IPS-NIHi7 (cell line): ENCODE measurements around the gene FKBP1A.
"Not testable (repeated sequence)": the region's sequence is repeated elsewhere in the genome, so short reads cannot be mapped to it uniquely, and the experiment has no call there.

Experiments
- DNase-seq: peaks from one replicate; pipeline ENCODE4 v3.0.0; 2012; ENCODE audit warnings: mixed read lengths; ENCODE audit errors: extremely low spot score

Gene FKBP1A

DNA sequence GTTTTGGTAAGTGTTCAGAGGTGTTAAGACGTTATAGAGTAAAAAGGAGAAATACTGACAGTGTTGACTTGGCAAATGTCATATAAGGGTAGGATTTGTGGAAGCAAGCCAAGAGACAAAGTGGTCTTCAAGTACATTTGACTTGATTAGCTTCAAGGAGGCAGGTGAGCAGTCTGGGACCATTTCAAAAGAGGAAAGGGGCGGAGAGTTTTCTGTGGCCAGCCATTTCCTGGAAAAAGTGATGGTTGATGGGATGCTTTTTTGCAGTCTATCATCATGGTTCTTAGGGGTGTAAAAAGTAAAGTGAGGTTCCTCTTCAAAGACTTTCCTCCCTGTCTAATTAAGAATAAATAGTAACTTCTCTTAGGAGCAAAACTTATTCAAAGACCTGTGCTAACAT is 28.7 kb downstream of the FKBP1A start:
- DNase-seq, result no peak

- DNase-seq, result no peak
These were observed 29.3 kb downstream of the FKBP1A start for GRCh38 chr20:1363522-1363921.

DNA sequence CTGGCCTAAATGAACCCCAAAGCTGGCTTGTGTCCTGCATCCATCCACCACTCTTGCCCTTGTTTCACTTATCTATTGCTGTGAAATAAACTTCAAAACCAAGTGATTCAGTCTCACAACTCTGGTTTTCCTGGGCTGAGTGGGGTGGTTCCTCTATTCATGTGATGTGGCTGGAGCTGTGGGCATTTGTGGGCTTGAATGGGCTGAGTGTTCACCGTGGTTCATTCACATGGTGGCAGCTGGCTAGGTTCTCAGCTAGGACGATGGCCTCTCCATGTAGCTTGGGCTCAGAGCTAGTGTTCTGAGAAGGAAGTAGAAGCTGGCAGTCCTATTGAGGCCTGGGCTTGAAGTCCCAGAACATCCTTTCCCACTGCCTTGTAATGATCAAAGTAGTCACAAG is 30.4 kb downstream of the FKBP1A start:
- DNase-seq, result no peak

DNA sequence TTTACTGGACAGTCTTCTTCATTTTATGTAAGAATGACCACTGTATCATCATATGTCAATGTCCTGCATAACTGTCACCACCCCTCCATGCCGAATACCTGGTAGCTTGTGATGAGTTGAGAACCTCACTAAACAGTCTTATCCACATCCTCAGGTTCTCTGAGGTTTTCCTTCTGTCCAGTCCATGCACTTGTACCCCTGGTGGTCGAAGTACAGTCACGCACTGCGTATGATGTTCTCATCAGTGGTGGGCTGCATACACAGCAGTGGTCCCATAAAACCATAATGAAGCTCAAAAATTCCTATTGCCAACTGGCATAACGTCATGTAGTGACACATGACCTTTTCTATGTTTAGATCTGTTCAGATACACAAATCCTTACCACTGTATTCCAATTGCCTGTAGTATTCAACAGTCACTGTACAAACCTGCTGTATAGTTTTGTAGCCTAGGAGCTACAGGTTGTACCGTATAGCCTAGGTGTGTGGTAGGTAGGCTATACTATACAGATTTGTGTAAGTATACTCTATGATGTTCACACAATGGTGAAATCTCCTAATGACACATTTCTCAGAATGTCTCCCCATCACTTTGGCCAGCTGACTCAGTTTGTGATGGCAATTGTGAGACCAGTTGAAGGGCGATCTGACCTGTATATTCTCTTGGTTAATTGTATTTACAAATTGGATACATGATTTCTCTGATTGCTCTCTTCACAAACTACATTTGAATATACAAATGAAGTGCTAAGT is 32.6 kb downstream of the FKBP1A start:
- no peak for DNase-seq

- no peak for DNase-seq
These were observed 34.8 kb downstream of the FKBP1A start for GRCh38 chr20:1357921-1358671.

GRCh38 chr20:1353956-1354355 is 38.9 kb downstream of the FKBP1A start:
- no peak for DNase-seq

- DNase-seq, result no peak
These were observed 46.4 kb downstream of the FKBP1A start for GRCh38 chr20:1346315-1346969.

DNA sequence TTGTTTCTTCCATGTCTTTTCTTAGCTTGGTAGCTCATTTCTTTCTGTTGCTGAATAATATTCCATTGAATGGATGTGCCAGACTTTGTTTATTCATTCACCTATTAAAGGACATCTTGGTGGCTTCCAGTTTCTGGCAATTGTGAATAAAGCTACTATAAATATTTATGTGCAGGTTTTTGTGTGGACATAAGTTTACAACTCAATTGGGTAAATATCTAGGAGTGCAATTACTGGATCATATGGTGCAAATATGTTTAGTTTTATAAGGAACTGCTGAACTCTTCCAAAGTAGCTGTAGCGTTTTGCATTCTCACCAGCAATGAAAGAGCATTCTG is 47.1 kb downstream of the FKBP1A start:
- DNase-seq, result no peak

DNA sequence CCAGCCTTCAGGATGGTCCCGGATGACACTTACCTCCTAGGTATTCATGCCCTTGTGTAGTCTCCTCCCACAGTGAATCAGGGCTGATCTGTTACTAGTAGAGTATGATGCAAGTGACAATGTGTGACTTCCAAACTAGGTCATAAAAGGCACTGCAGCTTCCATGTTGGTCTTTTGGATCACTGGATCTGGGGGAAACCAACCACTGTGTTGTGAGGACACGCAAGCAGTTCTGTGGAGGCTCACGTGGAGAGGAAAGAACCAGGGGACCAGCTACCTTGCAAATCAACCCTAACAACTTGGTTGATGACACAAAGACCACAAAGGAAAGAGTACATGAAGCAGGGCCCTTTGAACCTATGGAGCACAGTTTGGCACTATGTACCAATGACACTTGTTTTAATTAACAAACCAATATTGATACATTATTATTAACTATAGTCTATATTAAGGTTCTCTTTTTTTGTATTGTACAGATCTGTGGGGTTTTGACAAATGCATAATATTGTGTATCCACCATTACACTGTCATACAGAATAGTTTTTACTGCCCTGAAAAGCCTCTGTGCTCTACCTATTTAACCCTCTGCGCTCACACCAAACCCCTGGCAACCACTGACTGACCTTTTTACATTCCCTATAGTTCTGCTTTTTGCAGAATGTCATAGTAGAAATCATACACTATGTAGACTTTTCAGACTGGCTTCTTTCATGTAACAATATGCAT is 47.7 kb downstream of the FKBP1A start:
- no peak for DNase-seq

- not testable (repeated sequence) for DNase-seq
These were observed 49.3 kb downstream of the FKBP1A start for GRCh38 chr20:1343446-1344124.

DNA sequence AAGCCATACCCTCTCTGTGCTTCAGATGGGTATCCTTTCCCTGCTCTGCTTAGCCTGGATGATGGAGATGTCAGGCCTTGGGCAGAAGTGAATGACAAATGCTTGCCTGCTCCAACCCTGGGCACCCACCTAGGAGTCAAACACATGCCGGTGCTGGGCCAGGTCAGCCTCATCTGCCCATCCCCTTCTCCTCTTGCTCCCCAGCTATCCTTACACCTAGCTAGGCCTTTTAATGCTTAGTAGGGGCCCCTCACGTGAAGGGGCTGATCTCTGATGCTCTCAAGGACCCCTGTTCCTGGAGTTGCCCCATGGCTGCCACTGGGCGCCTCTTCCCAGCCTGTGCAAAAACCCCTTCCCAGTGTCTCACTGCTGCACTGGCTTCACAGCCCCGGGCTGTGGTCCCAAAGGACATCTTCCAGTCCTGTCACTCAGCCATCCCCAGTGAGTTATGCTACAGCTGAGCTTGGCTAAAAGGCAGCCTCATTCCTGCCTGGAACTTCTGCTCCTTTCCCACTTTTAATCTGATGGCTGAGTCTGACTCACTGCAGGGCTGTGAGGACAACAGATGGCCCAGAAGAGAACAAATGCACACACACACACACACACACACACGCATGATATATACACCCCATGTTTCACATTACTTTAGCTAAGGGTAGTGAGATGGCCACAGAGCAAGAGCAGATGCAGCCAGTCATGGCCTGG is 51.1 kb downstream of the FKBP1A start:
- DNase-seq, result no peak

GRCh38 chr20:1338801-1339200 is 54.1 kb downstream of the FKBP1A start:
- DNase-seq, result no peak

DNA sequence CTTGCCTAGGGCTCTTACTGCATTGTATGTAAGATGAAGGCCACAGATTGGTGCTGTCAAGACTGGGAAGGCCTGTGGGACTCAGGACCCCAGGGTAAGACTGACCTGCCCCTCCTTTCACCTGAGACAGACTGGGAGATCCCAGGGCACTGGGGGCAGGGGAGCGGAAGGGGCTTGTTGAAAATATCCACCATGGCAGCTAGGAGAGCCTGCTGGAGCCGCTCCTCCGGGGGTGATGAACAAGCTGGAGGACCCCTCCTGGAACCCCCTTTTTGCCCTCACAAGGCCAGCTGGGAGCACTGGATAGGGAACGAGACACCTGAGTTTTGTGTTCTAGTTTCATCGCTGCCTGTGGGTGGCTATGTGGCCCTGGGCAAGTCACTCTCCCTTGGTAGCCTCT is 54.8 kb downstream of the FKBP1A start:
- no peak for DNase-seq

DNA sequence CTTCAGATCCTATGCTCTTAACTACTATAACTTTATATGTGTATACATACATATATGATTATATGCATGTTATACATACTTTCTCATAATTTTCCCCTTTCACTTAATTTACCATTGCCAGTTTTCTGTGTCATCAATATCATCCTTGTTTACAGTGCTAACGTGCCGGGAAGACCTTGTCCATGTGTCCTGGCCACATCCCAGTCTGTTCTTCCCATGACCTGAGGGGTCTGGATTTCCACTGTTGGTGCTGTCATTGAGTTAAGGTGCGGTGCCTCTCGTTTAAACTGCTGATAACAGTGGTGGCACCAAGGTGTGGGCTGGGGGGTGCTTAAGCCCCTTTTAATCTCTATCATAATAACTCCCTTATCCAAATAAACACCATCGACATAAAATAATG is 55.4 kb downstream of the FKBP1A start:
- no peak for DNase-seq

DNA sequence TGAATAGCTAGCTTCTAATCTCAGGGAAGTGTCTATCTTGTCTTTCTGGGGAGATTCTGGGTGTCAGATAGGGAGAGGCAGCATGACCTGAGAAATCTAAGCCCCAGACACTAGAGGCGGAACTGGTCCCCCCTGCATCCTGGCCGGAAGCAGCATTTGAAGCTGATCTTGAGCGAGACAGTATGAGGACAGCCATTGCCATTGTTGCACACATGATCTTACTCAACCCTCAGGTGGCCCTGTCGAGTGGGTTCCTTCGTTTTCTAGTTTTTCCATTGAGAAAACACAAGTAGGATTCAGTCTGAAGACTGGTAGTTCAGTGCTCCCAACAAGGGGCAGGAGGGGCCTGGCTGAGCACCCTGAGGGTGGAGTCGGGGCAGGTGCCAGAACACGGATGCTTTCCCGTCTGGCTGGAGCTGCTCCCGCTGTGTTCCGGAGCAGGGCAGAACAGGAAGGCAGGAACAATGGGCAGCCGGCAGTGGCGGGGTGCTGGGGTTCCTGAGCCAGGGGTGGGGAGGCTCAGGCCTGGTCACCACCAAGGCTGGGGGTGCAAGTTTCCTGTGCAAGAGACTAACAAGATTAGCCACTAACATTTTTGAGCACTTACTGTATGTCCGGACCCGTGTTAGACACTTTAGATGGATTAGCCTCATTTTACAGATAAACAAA is 56.0 kb downstream of the FKBP1A start:
- DNase-seq, result no peak

DNA sequence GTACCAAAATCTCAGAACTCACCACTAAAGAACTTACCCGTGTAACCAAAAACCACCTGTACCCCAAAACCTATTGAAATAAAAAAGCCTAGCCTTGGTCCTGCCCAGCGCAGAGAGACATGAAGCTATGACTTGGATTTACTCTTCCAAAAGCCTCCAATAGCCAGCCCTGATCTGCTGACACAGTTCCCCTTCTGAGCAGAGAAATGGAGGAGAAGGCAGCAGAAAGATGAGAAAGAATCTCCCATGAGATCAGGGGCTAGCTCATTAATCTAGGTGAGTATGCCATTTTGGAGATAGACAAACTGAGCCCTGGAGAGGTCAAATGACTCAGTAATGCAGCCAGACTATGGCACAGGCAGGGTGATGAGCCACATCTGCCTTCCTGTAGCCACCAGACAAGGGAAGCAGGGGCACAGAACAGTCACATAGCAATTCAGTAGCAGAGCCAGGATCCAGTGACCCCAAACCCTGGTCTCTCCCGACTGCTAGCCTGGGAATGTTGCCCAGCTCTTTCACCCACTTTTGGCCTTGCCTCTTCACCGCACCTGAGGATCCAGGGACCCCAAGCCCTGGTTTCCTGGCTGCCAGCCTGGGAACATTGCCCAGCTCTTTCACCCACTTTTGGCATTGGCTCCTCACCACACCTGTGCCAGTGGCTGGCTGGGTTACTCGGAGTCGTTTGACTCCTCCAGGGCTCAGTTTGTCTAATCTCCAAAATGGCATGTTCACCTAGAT is 56.7 kb downstream of the FKBP1A start:
- DNase-seq, result no peak

DNA sequence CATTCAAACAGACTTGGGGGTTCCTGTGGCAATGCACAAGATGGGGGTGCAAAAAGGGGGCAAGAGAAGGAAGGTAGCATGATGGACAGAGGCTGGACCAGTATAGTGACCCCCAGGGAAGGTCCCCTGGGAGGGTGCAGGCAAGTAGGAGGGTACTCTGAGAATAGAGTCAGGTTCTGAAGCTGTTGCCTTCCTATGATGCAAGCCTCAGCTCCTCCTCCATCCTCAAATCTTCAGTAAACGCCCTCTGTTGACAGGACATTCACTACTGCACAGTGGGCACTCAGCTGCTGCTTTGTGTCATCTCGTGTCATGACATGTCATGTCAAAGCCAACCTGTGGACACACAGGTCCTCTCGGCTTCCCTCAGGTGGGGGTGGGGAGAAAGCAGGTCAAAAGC is 58.1 kb downstream of the FKBP1A start:
- DNase-seq, result no peak

- DNase-seq, result no peak
These were observed 58.5 kb downstream of the FKBP1A start for GRCh38 chr20:1334370-1334731.

- no peak for DNase-seq
These were observed 59.1 kb downstream of the FKBP1A start for GRCh38 chr20:1333462-1334369.
